HG02840 (cell line): ENCODE measurements around the gene CFAP97D2.
"Not testable (repeated sequence)": the region's sequence is repeated elsewhere in the genome, so short reads cannot be mapped to it uniquely, and the experiment has no call there.

Experiments used
- ATAC-seq: cut with Tn5 transposase; IDR thresholded peaks from one replicate; pipeline ENCODE4 v1.9.1; 2021; ENCODE audit warnings: mild to moderate bottlenecking, moderate library complexity, moderate number of reproducible peaks; ENCODE audit not compliant: unreplicated experiment, low FRiP score

Gene CFAP97D2

GRCh38 chr13:114230117-114230516 is 51.1 kb downstream of the CFAP97D2 start:
- no peak for ATAC-seq

GRCh38 chr13:114230575-114230974 is 51.5 kb downstream of the CFAP97D2 start:
- no peak for ATAC-seq

GRCh38 chr13:114231886-114232285 is 52.8 kb downstream of the CFAP97D2 start:
- no peak for ATAC-seq

GRCh38 chr13:114234266-114234644 is 55.2 kb downstream of the CFAP97D2 start:
- no peak for ATAC-seq

- ATAC-seq, result peak; percentile 85
Measured at GRCh38 chr13:114234645-114235421, 55.8 kb downstream of the CFAP97D2 start, which contains the start of gene CDC16. Gene CDC16, plus strand, starts transcription at chr13:114234897. Its CDS starts 188 bp downstream, at chr13:114235085.

- ATAC-seq, result no peak
Measured at GRCh38 chr13:114235697-114236096, 56.6 kb downstream of the CFAP97D2 start.

GRCh38 chr13:114236227-114236626 is 57.2 kb downstream of the CFAP97D2 start:
- no peak for ATAC-seq

- ATAC-seq, result no peak
Measured at GRCh38 chr13:114237415-114238112, 58.5 kb downstream of the CFAP97D2 start.

- ATAC-seq, result no peak
Measured at GRCh38 chr13:114241918-114242317, 62.9 kb downstream of the CFAP97D2 start.

GRCh38 chr13:114243971-114244370 is 64.9 kb downstream of the CFAP97D2 start:
- ATAC-seq, result no peak

GRCh38 chr13:114244637-114245036 is 65.6 kb downstream of the CFAP97D2 start:
- no peak for ATAC-seq

GRCh38 chr13:114248011-114248410 is 69.0 kb downstream of the CFAP97D2 start:
- ATAC-seq, result no peak

- no peak for ATAC-seq
Measured at GRCh38 chr13:114249077-114249476, 70.0 kb downstream of the CFAP97D2 start.

- not testable (repeated sequence) for ATAC-seq
Measured at GRCh38 chr13:114251639-114252440, 72.8 kb downstream of the CFAP97D2 start.

- ATAC-seq, result no peak
Measured at GRCh38 chr13:114256547-114256946, 77.5 kb downstream of the CFAP97D2 start.

- ATAC-seq, result no peak
Measured at GRCh38 chr13:114257014-114257413, 78.0 kb downstream of the CFAP97D2 start.

- ATAC-seq, result no peak
Measured at GRCh38 chr13:114258589-114258988, 79.5 kb downstream of the CFAP97D2 start.

- ATAC-seq, result no peak
Measured at GRCh38 chr13:114259374-114259773, 80.3 kb downstream of the CFAP97D2 start.

- ATAC-seq, result no peak
Measured at GRCh38 chr13:114259974-114260373, 80.9 kb downstream of the CFAP97D2 start.

GRCh38 chr13:114260814-114261213 is 81.8 kb downstream of the CFAP97D2 start:
- ATAC-seq, result no peak
